HEK293 (cell line): ENCODE results near the gene ZMPSTE24.

Experiments
- CTCF ChIA-PET: fragments of 350-600 bp; formaldehyde crosslinking; extraction: SDS; loops from one replicate; lab custom pipeline; 2021; ENCODE audit warnings: antibody characterized with exemption; lab: Yijun Ruan, JAX
- POLR2A ChIA-PET: fragments of 300-600 bp; formaldehyde crosslinking; extraction: SDS; loops from one replicate; lab custom pipeline; 2020; ENCODE audit warnings: antibody characterized with exemption, inconsistent platforms; lab: Yijun Ruan, JAX
- H3K27ac ChIP-seq: fragments of 200-500 bp; sonication (Bioruptor generic); 2 replicates; pipeline ENCODE4 v1.5.1; 2014; ENCODE audit warnings: low read depth, low read length, control low read depth, inconsistent platforms; ENCODE audit errors: extremely low read depth
- H3K36me3 ChIP-seq, 2 experiments: fragments of 200-500 bp in 1 of 2; sonication (Bioruptor generic) in 1 of 2; 1 replicate in 1 of 2; 2 replicates in 1 of 2; pipeline ENCODE4 v1.5.1; 2014 to 2017; ENCODE audit warnings: inconsistent platforms in 2 of 2, low read length in 2 of 2; ENCODE audit not compliant: control insufficient read depth in 2 of 2, insufficient read depth in 1 of 2
- H3K4me1 ChIP-seq: fragments of 200-500 bp; sonication (Bioruptor generic); 2 replicates; pipeline ENCODE4 v1.5.1; 2014; ENCODE audit warnings: mild to moderate bottlenecking, low read length, inconsistent platforms; ENCODE audit not compliant: control insufficient read depth, insufficient read depth
- H3K4me3 ChIP-seq: 2 replicates; pipeline ENCODE4 v1.5.1; 2011; ENCODE audit warnings: low read depth, mild to moderate bottlenecking, control low read depth, low read length, moderate library complexity
- H3K9me3 ChIP-seq: fragments of 200-500 bp; sonication (Bioruptor generic); 2 replicates; pipeline ENCODE4 v1.5.1; 2014; ENCODE audit warnings: low read depth, low read length, inconsistent platforms; ENCODE audit not compliant: control insufficient read depth, insufficient read depth
- GLI2 ChIP-seq: fragments of 450-650 bp; formaldehyde crosslinking; IDR thresholded peaks from 2 replicates; pipeline ENCODE4; 2017; ENCODE audit warnings: missing biosample characterization, missing genetic modification characterization, low read depth, borderline replicate concordance
- SP7 ChIP-seq: fragments of 450-650 bp; formaldehyde crosslinking; IDR thresholded peaks from 2 replicates; pipeline ENCODE4 v1.5.1; 2016; ENCODE audit warnings: missing biosample characterization, missing genetic modification characterization
- ZNF132 ChIP-seq: fragments of 450-650 bp; formaldehyde crosslinking; IDR thresholded peaks from 2 replicates; pipeline ENCODE4 v1.5.1; 2017; ENCODE audit warnings: missing biosample characterization, missing genetic modification characterization, borderline replicate concordance
- ZNF175 ChIP-seq: fragments of 450-650 bp; formaldehyde crosslinking; IDR thresholded peaks from 2 replicates; pipeline ENCODE4 v1.5.1; 2016; ENCODE audit warnings: missing biosample characterization, missing genetic modification characterization
- ZNF211 ChIP-seq: fragments of 450-650 bp; formaldehyde crosslinking; IDR thresholded peaks from 2 replicates; pipeline ENCODE4 v1.5.1; 2016; ENCODE audit warnings: low read depth, missing biosample characterization, missing genetic modification characterization
- ZNF266 ChIP-seq: fragments of 450-650 bp; formaldehyde crosslinking; IDR thresholded peaks from 2 replicates; pipeline ENCODE4 v1.5.1; 2016; ENCODE audit warnings: missing biosample characterization, missing genetic modification characterization, low read depth
- ZNF398 ChIP-seq: fragments of 450-650 bp; formaldehyde crosslinking; IDR thresholded peaks from 2 replicates; pipeline ENCODE4 v1.5.1; 2017; ENCODE audit warnings: missing biosample characterization, missing genetic modification characterization
- ZNF521 ChIP-seq: fragments of 450-650 bp; formaldehyde crosslinking; IDR thresholded peaks from 2 replicates; pipeline ENCODE4 v1.5.1; 2017; ENCODE audit warnings: missing biosample characterization, mild to moderate bottlenecking, missing genetic modification characterization
- ZNF548 ChIP-seq: fragments of 450-650 bp; formaldehyde crosslinking; IDR thresholded peaks from 2 replicates; pipeline ENCODE4 v1.5.1; 2016; ENCODE audit warnings: missing biosample characterization, missing genetic modification characterization
- ZNF560 ChIP-seq: fragments of 450-650 bp; formaldehyde crosslinking; IDR thresholded peaks from 2 replicates; pipeline ENCODE4 v1.5.1; 2017; ENCODE audit warnings: missing biosample characterization, missing genetic modification characterization, borderline replicate concordance
- ZNF561 ChIP-seq: fragments of 450-650 bp; IDR thresholded peaks from 2 replicates; pipeline ENCODE4 v1.5.1; 2018; ENCODE audit warnings: missing biosample characterization, missing genetic modification characterization, borderline replicate concordance
- ZNF596 ChIP-seq: fragments of 450-650 bp; IDR thresholded peaks from 2 replicates; pipeline ENCODE4 v1.5.0; 2018; ENCODE audit warnings: missing biosample characterization, mild to moderate bottlenecking, missing genetic modification characterization, moderate library complexity
- ZNF639 ChIP-seq: fragments of 450-650 bp; formaldehyde crosslinking; IDR thresholded peaks from 2 replicates; pipeline ENCODE4 v1.5.1; 2016; ENCODE audit warnings: missing biosample characterization, missing genetic modification characterization
- ZNF777 ChIP-seq: fragments of 450-650 bp; formaldehyde crosslinking; IDR thresholded peaks from 2 replicates; pipeline ENCODE4 v1.5.1; 2017; ENCODE audit warnings: missing biosample characterization, missing genetic modification characterization, borderline replicate concordance
- ZSCAN16 ChIP-seq: fragments of 450-650 bp; formaldehyde crosslinking; IDR thresholded peaks from 2 replicates; pipeline ENCODE4 v1.5.1; 2016; ENCODE audit warnings: missing biosample characterization, missing genetic modification characterization
- ZSCAN30 ChIP-seq: fragments of 450-650 bp; IDR thresholded peaks from 2 replicates; pipeline ENCODE4 v1.5.1; 2018; ENCODE audit warnings: missing biosample characterization, mild to moderate bottlenecking, missing genetic modification characterization, moderate library complexity
- ZXDB ChIP-seq: fragments of 450-650 bp; formaldehyde crosslinking; IDR thresholded peaks from 2 replicates; pipeline ENCODE4 v1.5.1; 2016; ENCODE audit warnings: missing biosample characterization, missing genetic modification characterization
- TF ChIP-seq, protein P1 (sequence below): fragments of 450-650 bp; formaldehyde crosslinking; IDR thresholded peaks from 2 replicates; pipeline ENCODE4 v1.5.1; 2016; ENCODE audit warnings: missing biosample characterization, missing genetic modification characterization
- TF ChIP-seq, protein P2 (sequence below): fragments of 450-650 bp; formaldehyde crosslinking; IDR thresholded peaks from 2 replicates; pipeline ENCODE4 v1.5.1; 2016; ENCODE audit warnings: missing biosample characterization, missing genetic modification characterization, low read depth
- TF ChIP-seq, protein P3 (sequence below): fragments of 450-650 bp; formaldehyde crosslinking; IDR thresholded peaks from 2 replicates; pipeline ENCODE4 v1.5.1; 2016; ENCODE audit warnings: missing biosample characterization, missing genetic modification characterization

The ZMPSTE24 gene

GRCh38 chr1:40300651-40301050 is 42.6 kb downstream of the ZMPSTE24 start:
- H3K4me1 ChIP-seq: no peaks in the 10 kb centered on the region
- CTCF ChIA-PET: no interaction called here
- no peaks in the 10 kb centered on the region for H3K36me3 ChIP-seq
- H3K4me3 ChIP-seq: no peak overlapping the region
- no peaks in the 10 kb centered on the region for H3K9me3 ChIP-seq
- POLR2A ChIA-PET: interaction anchor here (0.6 kb wide), 1 partner anchor 18 kb away, joined by 3 read pairs; no protein-coding TSS in a partner anchor
- TF ChIP-seq, protein P1, sequence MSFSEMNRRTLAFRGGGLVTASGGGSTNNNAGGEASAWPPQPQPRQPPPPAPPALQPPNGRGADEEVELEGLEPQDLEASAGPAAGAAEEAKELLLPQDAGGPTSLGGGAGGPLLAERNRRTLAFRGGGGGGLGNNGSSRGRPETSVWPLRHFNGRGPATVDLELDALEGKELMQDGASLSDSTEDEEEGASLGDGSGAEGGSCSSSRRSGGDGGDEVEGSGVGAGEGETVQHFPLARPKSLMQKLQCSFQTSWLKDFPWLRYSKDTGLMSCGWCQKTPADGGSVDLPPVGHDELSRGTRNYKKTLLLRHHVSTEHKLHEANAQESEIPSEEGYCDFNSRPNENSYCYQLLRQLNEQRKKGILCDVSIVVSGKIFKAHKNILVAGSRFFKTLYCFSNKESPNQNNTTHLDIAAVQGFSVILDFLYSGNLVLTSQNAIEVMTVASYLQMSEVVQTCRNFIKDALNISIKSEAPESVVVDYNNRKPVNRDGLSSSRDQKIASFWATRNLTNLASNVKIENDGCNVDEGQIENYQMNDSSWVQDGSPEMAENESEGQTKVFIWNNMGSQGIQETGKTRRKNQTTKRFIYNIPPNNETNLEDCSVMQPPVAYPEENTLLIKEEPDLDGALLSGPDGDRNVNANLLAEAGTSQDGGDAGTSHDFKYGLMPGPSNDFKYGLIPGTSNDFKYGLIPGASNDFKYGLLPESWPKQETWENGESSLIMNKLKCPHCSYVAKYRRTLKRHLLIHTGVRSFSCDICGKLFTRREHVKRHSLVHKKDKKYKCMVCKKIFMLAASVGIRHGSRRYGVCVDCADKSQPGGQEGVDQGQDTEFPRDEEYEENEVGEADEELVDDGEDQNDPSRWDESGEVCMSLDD: no peak
- H3K27ac ChIP-seq: no peak overlapping the region

DNA sequence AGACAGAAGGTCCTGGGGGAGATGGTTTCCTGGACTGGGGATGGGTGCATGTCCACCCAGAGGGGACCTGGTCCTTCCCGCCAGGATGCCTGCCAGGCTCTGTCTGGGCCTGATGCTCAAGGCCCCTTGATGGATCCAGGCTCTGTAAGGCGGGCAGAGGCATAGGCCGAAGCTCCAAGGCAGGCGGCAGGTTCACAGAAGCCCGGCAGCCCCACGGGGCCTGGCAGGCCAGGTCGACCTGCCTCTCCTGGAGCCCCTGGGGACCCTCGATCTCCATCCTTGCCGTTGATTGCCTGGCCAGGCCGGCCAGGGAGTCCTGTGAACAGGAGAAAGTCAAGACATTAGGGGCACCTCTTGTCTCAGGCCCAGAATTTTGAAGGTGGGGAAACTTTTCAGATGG is 43.0 kb downstream of the ZMPSTE24 start:
- Histone ChIP-seq H3K27ac (no peak overlapping the region), H3K36me3 (no peaks in the 10 kb centered on the region), H3K4me3 (no peak overlapping the region)
- CTCF ChIA-PET: no interaction called here
- TF ChIP-seq SP7 (tag by site-specific recombination): no peak
- no peak for TF ChIP-seq ZNF521
- TF ChIP-seq ZXDB (tag by site-specific recombination): no peak
- TF ChIP-seq ZNF175 (tag by site-specific recombination): no peak
- TF ChIP-seq ZNF639 (tag by site-specific recombination): no peak
- TF ChIP-seq, all 188 proteins: peak for 0
- POLR2A ChIA-PET: no interaction called here
- Histone ChIP-seq H3K4me1 (no peaks in the 10 kb centered on the region), H3K9me3 (no peaks in the 10 kb centered on the region)

GRCh38 chr1:40301541-40302299 is 43.7 kb downstream of the ZMPSTE24 start:
- no peaks in the 10 kb centered on the region for H3K36me3 ChIP-seq
- TF ChIP-seq GLI2 (tag by site-specific recombination) (no peak), ZNF132 (tag by site-specific recombination) (no peak), ZNF560 (tag by site-specific recombination) (no peak), ZNF398 (tag by site-specific recombination) (no peak), ZNF596 (tag by site-specific recombination) (no peak), ZSCAN16 (no peak), ZNF211 (tag by site-specific recombination) (no peak), ZNF561 (tag by site-specific recombination) (no peak), ZNF777 (tag by site-specific recombination) (no peak), ZNF266 (no peak), ZSCAN30 (tag by site-specific recombination) (no peak), ZNF548 (tag by site-specific recombination) (no peak)
- TF ChIP-seq, protein P2, sequence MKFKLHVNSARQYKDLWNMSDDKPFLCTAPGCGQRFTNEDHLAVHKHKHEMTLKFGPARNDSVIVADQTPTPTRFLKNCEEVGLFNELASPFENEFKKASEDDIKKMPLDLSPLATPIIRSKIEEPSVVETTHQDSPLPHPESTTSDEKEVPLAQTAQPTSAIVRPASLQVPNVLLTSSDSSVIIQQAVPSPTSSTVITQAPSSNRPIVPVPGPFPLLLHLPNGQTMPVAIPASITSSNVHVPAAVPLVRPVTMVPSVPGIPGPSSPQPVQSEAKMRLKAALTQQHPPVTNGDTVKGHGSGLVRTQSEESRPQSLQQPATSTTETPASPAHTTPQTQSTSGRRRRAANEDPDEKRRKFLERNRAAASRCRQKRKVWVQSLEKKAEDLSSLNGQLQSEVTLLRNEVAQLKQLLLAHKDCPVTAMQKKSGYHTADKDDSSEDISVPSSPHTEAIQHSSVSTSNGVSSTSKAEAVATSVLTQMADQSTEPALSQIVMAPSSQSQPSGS (tag by site-specific recombination): no peak
- TF ChIP-seq, protein P3, sequence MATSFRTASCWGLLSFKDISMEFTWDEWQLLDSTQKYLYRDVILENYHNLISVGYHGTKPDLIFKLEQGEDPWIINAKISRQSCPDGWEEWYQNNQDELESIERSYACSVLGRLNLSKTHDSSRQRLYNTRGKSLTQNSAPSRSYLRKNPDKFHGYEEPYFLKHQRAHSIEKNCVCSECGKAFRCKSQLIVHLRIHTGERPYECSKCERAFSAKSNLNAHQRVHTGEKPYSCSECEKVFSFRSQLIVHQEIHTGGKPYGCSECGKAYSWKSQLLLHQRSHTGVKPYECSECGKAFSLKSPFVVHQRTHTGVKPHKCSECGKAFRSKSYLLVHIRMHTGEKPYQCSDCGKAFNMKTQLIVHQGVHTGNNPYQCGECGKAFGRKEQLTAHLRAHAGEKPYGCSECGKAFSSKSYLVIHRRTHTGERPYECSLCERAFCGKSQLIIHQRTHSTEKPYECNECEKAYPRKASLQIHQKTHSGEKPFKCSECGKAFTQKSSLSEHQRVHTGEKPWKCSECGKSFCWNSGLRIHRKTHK (tag by site-specific recombination): no peak

More at GRCh38 chr1:40301541-40302299, 43.7 kb downstream of the ZMPSTE24 start:
- no peaks in the 10 kb centered on the region for H3K9me3 ChIP-seq
- CTCF ChIA-PET: no interaction called here
- POLR2A ChIA-PET: no interaction called here
- H3K4me1 ChIP-seq: no peaks in the 10 kb centered on the region
- no peak overlapping the region for H3K27ac ChIP-seq
- no peak overlapping the region for H3K4me3 ChIP-seq
